Spinal cord (tissue), 10 donors: ENCODE results near the gene MAPK4. TPM values are rescaled to one million over a fixed set of nuclear protein-coding genes. Genes with fewer than 3 reads are reported as not detected.
A peak's percentile ranks its signal among the peaks of the same experiment; 100 is the strongest.

Source experiments
- DNase-seq, 6 donors: peaks; one replicate each; pipeline versions ENCODE4 v3.0.0 to v3.0.0-alpha.2; 2013 to 2015; ENCODE audit warnings: low spot score in 6 of 6, low read depth in 4 of 6
- H3K27ac ChIP-seq: one replicate; pipeline ENCODE4 v1.5.1; 2013; ENCODE audit warnings: low read depth, low read length, control low read depth
- H3K27me3 ChIP-seq: one replicate; pipeline ENCODE4 v1.6.1; 2013; ENCODE audit warnings: low read length; ENCODE audit not compliant: control insufficient read depth, insufficient read depth
- H3K36me3 ChIP-seq: one replicate; pipeline ENCODE4 v1.6.1; 2013; ENCODE audit warnings: low read length; ENCODE audit not compliant: control insufficient read depth, insufficient read depth
- H3K4me1 ChIP-seq: one replicate; pipeline ENCODE4 v1.6.1; 2013; ENCODE audit warnings: low read length; ENCODE audit not compliant: control insufficient read depth, insufficient read depth
- H3K4me3 ChIP-seq: one replicate; pipeline ENCODE4 v1.5.1; 2013; ENCODE audit warnings: low read depth, low read length, control low read depth
- H3K9me3 ChIP-seq: one replicate; pipeline ENCODE4 v1.6.1; 2013; ENCODE audit warnings: low read length; ENCODE audit not compliant: control insufficient read depth, insufficient read depth
- WGBS: methylation state at CpG from one replicate; pipeline ENCODE4 v1.1.5; 2013; ENCODE audit warnings: missing lambda C conversion rate; ENCODE audit not compliant: insufficient coverage; 5-methylcytosine and 5-hydroxymethylcytosine counted together
- polyA plus RNA-seq, 2 donors: library from polyadenylated mRNA; unstranded; fragments of 120-200 nt; gene quantifications; one replicate each; pipeline ENCODE4 v1.2.1, GENCODE V29; 2013; ENCODE audit not compliant: insufficient read length in 2 of 2
- total RNA-seq, 2 donors: library from RNA; depleted of rRNA in 1 of 2; stranded (reverse); fragments of 120-200 nt in 1 of 2; fragments of >200 nt in 1 of 2; gene quantifications; one replicate each; pipeline versions ENCODE4 v1.2.3 to v1.2.4, GENCODE V29; 2013 to 2014
- donor health status: healthy.

MAPK4 gene
- total and polyA plus RNA-seq, 4 donors: 21.6 to 89.0 (median 25.2) TPM

GRCh38 chr18:50619861-50620275 lies 60.0 kb downstream of the MAPK4 start:
- 59% methylated on average over 2 of the region's 4 CpGs for WGBS
- peak overlapping the region; percentile 19 for H3K27ac ChIP-seq
- H3K4me1 ChIP-seq: peaks cover 11% of the 10 kb centered on the region
- H3K36me3 ChIP-seq: no peaks in the 10 kb centered on the region
- peak in 1 of 6 donors; percentile 82 for DNase-seq
- H3K9me3 ChIP-seq: no peaks in the 10 kb centered on the region
- H3K27me3 ChIP-seq: no peaks in the 10 kb centered on the region
- H3K4me3 ChIP-seq: no peak overlapping the region

GRCh38 chr18:50620319-50620718 lies 60.4 kb downstream of the MAPK4 start:
- Histone ChIP-seq H3K4me3 (no peak overlapping the region), H3K27ac (peak overlapping the region; percentile 19), H3K9me3 (no peaks in the 10 kb centered on the region), H3K27me3 (no peaks in the 10 kb centered on the region), H3K4me1 (peaks cover 7% of the 10 kb centered on the region), H3K36me3 (no peaks in the 10 kb centered on the region)
- DNase-seq: peak in 1 of 6 donors; percentile 13
- WGBS: no CpG with 5 or more reads among the region's 2 CpGs

GRCh38 chr18:50621366-50621765 lies 61.5 kb downstream of the MAPK4 start:
- 40% methylated on average over 1 of the region's 2 CpGs for WGBS
- H3K36me3 ChIP-seq: no peaks in the 10 kb centered on the region
- H3K27me3 ChIP-seq: no peaks in the 10 kb centered on the region
- peaks cover 6% of the 10 kb centered on the region for H3K4me1 ChIP-seq
- peak in 1 of 6 donors; percentile 36 for DNase-seq
- no peaks in the 10 kb centered on the region for H3K9me3 ChIP-seq
- no peak overlapping the region for H3K4me3 ChIP-seq
- no peak overlapping the region for H3K27ac ChIP-seq

- Histone ChIP-seq H3K4me1 (peaks cover 6% of the 10 kb centered on the region), H3K27me3 (no peaks in the 10 kb centered on the region), H3K36me3 (no peaks in the 10 kb centered on the region), H3K27ac (no peak overlapping the region), H3K4me3 (no peak overlapping the region), H3K9me3 (no peaks in the 10 kb centered on the region)
- no peak for DNase-seq
- WGBS: 65% methylated on average over 2 of the region's 3 CpGs
Measured at GRCh38 chr18:50622320-50622719, 62.4 kb downstream of the MAPK4 start.

- Histone ChIP-seq H3K27ac (no peak overlapping the region), H3K4me3 (no peak overlapping the region), H3K4me1 (peaks cover 6% of the 10 kb centered on the region), H3K27me3 (no peaks in the 10 kb centered on the region), H3K36me3 (no peaks in the 10 kb centered on the region), H3K9me3 (no peaks in the 10 kb centered on the region)
- WGBS: 20% methylated on average over 2 of the region's 7 CpGs
- peak in 1 of 6 donors; percentile 44 for DNase-seq
Measured at GRCh38 chr18:50622865-50623393, 63.0 kb downstream of the MAPK4 start.

- Histone ChIP-seq H3K4me3 (no peak overlapping the region), H3K27ac (no peak overlapping the region), H3K9me3 (no peaks in the 10 kb centered on the region), H3K27me3 (no peaks in the 10 kb centered on the region), H3K36me3 (no peaks in the 10 kb centered on the region), H3K4me1 (peaks cover 6% of the 10 kb centered on the region)
- no peak for DNase-seq
- WGBS: 53% methylated on average over 2 of the region's 4 CpGs
Measured at GRCh38 chr18:50623694-50624352, 63.9 kb downstream of the MAPK4 start.

GRCh38 chr18:50624981-50625380 lies 65.1 kb downstream of the MAPK4 start:
- no peak for DNase-seq
- Histone ChIP-seq H3K27ac (no peak overlapping the region), H3K36me3 (no peaks in the 10 kb centered on the region), H3K27me3 (no peaks in the 10 kb centered on the region), H3K4me1 (peaks cover 11% of the 10 kb centered on the region), H3K9me3 (no peaks in the 10 kb centered on the region), H3K4me3 (no peak overlapping the region)
- WGBS: 78% methylated on average over 1 of the region's 3 CpGs

- Histone ChIP-seq H3K36me3 (no peaks in the 10 kb centered on the region), H3K27ac (no peak overlapping the region)
- WGBS: 95% methylated on average over 10 of the region's 10 CpGs
Measured at GRCh38 chr18:50626317-50626716, 66.4 kb downstream of the MAPK4 start.

GRCh38 chr18:50627594-50628532 lies 68.0 kb downstream of the MAPK4 start:
- peak in 1 of 6 donors; percentile 69 for DNase-seq
- 86% methylated on average over 11 of the region's 16 CpGs for WGBS

More at GRCh38 chr18:50626317-50626716, 66.4 kb downstream of the MAPK4 start:
- Histone ChIP-seq H3K4me3 (no peak overlapping the region), H3K9me3 (no peaks in the 10 kb centered on the region), H3K4me1 (peaks cover 11% of the 10 kb centered on the region), H3K27me3 (no peaks in the 10 kb centered on the region)
- no peak for DNase-seq

More at GRCh38 chr18:50627594-50628532, 68.0 kb downstream of the MAPK4 start:
- Histone ChIP-seq H3K9me3 (no peaks in the 10 kb centered on the region), H3K27ac (no peak overlapping the region), H3K36me3 (no peaks in the 10 kb centered on the region), H3K27me3 (no peaks in the 10 kb centered on the region), H3K4me3 (no peak overlapping the region), H3K4me1 (peaks cover 9% of the 10 kb centered on the region)
